Medulla oblongata (tissue), 1 donor: ENCODE measurements around the gene RTN4R.
A peak's percentile ranks its signal among the peaks of the same experiment; 100 is the strongest.
"Not testable (repeated sequence)": the region's sequence is repeated elsewhere in the genome, so short reads cannot be mapped to it uniquely, and the experiment has no call there.

Source experiments
- DNase-seq: peaks from one replicate; pipeline ENCODE4 v3.0.0-alpha.2; 2015; ENCODE audit errors: extremely low spot score

Gene RTN4R

GRCh38 chr22:20271114-20271994 is 3.2 kb upstream of the RTN4R start:
- peak; percentile 48 for DNase-seq

DNA sequence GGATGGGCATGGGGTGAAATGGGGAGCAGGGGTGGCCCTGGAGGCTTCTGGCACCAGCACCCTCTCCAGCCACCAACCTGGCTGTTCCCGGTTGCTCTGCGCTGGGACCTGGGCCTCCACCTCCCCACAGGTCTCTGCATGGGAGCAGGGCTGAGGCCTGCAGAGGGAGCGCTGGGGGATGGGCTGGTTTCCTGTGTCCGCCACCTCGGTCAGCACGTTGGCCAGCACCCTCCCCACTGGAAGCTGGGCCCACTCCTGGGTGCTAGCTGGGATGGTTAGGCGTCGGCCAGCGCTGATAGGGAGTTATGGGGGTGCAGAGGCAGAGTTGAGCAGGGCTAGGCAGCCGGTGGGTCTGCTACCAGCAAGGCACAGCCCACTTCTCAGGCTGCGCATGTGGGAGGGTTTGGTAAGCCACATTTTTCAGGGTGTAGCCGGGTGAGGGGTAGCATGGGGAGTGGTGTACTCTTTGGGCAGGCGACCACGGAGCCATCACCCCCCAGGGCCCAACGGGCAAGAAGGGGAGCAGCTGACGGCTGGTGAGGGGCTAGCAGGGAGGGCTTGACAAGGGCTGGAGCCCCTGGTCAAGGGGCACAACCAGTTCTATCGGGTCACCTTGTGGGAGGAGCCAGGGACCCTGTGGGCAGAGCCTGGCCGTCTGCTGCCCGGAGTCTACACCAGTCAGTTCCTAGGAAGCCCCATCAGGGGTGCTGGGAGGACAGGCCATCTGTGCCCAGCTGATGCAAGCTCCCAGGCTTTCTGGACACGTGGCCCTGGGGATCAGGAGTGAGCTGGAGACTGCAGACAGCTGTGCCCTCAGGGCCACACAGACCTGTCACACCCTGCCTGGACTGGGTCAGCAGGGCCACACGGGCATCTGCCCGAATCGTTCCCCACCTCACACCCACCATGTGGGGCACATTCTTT is 2.3 kb upstream of the RTN4R start:
- DNase-seq, result not testable (repeated sequence)

- DNase-seq, result not testable (repeated sequence)
Measured at GRCh38 chr22:20269673-20270072, 1.6 kb upstream of the RTN4R start.

DNA sequence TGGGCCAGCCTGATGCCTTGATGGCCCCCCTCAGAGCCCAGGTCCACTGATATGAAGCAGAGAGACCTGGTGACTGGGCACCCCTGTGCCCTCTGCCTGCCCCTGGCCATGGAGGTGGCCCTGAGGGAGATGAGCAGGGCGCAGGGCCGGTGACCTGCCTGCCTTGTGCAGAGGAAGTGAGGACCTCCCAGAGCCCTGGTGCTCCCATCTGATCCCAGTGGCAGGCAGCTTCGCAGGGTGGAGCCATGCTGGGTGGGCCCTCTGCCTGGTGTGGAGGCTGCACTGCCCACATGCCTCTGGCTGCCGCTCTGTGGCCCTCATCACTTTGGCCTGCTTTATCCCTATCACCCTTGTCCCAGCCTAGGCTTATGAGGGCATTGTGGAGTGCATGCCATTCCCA is 1.1 kb upstream of the RTN4R start:
- not testable (repeated sequence) for DNase-seq

- DNase-seq, result no peak
Measured at GRCh38 chr22:20267441-20268278, 458 bp downstream of the RTN4R start.

DNA sequence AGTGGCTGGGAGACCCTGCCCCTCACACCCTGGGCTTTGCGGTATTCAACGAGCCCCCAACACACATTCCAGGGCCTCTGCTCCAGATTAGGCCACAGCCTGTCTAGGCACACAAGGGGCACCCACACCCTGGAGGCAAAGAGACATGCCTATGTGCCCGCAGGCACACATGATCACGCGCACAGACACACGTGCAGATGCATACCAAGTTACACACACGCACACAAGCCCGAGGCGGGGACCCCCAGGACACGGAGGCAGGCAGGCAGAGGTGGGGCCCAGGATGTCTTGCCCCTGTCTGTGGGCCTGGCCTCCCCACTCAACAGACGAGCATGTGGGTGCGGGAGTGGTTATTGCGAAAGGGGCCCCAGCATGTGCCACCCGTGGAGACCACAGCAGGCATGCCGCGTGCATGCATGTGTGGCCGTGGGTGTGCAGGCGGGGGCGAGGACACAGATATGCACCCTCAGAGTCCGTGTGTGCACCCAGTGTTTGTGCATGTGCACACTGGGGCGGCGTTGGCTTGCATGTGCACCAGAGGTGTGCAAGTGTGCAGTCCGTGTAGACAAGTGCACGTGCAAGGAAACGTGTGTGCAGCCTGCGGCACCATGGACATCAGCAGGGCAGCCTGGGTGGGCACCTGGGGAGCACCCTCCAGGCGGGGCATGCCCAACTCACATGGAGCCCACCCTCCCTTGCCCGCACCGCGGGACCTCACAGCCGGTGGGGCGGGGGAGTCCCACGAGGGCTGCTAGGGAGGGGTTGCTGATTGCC is 1.3 kb downstream of the RTN4R start:
- DNase-seq, result not testable (repeated sequence)

GRCh38 chr22:20265772-20266666 is 2.1 kb downstream of the RTN4R start:
- not testable (repeated sequence) for DNase-seq

DNA sequence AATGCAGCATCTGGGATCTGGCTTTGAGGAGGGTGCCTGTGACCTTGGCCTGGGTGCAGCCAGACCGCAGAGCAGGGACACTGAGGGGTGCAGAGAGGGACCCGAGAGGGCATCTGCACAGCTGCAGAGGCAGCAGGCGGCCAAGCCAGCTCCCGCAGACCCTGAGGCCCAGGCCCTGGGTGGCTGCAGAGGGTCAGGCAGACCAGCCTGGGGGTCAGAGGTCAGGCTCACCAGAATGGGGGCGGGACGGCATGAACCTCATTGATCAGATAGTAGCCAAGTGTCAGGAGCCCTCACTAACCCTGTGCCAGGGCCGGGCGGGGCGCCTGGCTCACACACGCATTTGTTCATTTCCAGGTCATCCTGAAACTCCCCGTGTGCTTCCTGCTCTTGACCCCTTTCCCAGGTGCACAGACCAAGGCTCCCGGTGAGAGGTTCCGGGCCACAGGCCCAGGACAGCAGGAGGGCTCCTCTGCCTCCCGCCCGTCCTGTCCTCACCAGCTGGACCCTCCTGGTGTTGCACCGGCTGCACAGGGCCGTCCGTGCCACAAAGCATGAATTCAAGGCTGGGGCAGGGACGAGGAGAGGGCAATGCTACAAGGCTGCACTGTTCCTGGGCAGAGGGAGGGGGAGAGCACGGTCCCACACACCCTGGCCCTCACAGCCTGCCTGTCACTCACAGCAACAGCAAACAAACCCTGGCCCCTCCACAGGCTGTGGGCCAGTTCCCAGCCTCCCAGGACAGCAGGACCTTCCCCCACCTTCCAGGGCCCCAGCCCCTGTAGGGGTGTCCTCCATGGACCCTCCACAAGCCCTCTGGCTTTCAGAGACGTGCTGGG is 3.3 kb downstream of the RTN4R start:
- DNase-seq, result peak; percentile 67

DNA sequence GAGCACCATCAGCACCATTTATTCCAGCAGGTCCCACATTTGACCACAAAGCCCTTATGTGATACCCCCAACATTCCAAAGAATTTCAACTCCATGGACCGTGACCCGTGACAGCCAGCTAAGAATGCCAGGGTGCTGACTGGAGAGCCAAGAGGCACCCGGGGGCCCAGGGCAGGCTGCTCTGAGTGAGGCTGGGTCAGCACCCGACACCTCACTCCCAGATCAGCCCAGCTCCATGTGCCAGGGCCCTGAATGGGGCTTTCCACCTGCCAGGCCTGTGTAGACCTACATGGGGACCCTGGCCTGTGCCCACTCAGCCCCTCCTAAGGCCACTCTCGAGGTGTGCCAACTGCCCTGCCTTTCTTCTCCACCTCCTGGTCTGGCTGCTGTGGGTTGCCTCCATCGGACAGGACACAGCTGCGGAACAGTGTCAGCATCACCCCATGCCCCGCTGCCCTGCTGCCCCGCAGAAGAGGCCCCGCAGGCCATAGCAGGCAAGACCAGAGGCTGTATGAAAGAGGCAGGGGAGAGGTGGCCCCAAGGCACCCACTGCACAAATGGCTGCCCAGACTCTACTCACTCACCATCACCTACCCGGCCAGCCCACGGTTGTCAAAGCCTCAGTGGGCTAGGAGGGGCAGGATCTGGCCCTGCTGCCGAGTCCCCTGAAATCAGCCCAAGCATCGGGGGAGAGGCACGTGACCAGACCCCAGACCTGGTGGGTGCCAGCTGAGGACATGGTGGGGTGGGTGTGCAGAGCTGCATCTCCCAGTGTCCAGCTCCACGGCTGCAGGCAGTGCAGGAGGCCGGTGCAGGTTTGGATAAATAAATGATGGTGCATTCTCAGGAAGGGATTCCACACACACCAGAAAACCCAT is 4.5 kb downstream of the RTN4R start:
- DNase-seq, result not testable (repeated sequence)

DNA sequence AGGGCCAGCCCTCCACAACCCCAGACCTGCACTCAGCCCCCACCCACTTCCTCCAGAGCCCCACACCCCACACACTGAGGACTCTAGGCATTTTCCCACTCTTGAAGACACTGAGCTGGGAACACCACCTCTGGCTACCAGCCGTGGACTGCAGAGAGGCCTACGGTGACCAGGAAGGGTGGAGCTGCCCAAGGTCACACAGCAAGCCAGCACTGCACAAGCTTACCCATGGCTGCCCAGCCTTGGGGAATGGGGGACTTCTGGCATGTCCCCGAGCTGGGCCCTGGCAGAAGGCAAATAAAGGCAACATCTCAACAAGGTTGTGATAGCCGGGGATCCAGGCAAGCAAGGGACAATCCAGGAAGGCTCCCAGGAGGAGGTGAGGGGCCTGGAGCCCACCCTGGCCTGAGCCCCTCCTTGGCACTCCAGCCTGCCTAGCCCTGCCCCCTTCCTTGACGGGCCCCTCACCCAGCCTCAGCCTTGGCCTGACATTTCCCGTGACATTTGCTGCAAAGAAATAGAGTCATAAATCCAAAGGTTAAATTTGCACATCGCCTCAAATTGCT is 5.5 kb downstream of the RTN4R start:
- DNase-seq, result no peak

DNA sequence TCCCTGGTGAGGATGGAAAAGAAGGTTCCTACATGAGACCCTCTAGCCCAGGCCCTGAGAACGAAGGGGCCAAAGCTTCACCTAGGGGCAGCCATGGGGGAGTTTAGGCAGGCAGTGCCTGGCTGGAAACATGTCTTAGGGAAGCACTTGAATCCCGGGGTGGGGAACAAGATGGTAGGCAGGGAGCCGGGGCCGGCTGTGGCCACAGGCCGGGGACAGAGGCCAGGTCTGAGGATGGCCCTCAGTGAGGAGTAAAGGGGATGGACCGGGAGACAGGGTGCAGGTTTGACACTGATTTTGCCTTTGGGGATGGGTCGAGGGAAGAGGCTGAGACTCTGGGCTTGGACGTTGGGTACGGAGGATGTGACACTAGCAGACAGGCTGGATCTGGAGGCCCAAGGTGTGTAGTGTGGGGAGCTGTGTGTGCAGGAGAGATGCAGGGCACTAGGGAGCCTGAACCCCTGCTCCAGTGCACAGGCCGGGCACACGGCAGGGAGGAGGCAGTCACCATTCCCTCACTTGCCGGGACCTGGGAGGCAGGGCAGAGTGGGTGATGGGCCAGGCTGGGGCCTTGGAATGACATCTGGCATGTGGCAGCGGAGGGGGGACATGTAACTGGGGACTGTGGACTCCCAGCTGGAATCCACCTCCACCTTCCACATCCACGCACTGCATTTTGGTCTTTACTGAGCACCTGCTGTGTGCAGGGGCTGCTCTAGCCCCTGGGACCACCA is 6.1 kb downstream of the RTN4R start:
- no peak for DNase-seq

DNA sequence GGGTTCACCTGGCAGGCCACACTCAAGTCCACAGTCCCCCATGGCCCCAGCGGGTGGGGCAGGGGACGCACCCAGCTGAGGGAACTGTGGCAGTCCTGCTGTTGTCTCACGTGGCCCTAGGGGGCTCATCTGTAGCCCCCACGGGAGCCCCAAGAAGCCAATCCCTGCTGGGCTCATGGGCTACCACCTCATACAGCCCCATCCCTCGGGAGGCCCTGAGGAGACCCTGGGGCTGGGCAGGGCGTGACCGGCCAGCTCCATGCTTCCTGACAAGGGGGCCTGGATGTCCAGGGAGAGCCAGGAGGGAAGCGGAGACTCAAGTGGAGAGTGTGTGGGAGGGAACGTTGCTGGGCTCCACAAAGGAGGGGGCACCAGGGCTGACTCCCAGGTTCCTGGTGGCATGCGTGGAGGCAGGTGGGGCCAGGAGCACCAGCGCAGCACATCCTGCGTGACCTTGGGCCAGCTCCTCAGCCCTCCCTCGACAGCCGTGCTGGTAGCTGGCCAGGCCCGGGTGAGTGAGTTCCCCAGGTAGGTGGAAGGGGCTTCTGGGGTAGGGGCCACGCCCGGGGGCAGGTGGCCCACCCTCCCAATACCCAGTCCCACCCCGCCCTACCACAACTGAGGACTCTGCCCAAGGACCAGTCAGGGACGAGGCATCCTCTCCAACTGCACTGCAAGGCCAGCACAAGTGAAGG is 7.9 kb downstream of the RTN4R start:
- no peak for DNase-seq

- no peak for DNase-seq
Measured at GRCh38 chr22:20259327-20259688, 8.8 kb downstream of the RTN4R start.

GRCh38 chr22:20258584-20259326 is 9.4 kb downstream of the RTN4R start:
- DNase-seq, result no peak

DNA sequence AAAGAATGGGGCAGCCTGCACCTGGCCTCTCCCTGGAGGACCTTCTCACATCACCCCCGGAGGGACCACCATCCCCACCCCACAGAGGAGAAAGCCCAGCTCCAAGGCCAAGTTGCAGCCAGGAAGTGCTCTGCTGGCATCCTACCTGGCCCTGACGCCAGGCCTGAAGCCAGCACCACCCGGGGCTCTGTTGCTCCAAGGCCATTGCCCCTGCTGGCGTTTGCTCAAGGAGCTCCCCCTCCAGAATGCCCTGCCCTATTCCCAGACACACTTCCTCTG is 10.2 kb downstream of the RTN4R start:
- no peak for DNase-seq
